DOHH2 (cell line): ENCODE results near the gene INHBB.

Source experiments
- H3F3A ChIP-seq: fragments of 200-600 bp; sonication (generic), shearing (Covaris generic); 2 replicates; pipeline ENCODE4 v1.6.0; 2016; ENCODE audit warnings: antibody characterized with exemption, mild to moderate bottlenecking; ENCODE audit not compliant: control insufficient read depth, insufficient read depth
- H3K27ac ChIP-seq: fragments of 200-600 bp; sonication (generic); 2 replicates; pipeline ENCODE4 v1.5.1; 2014; ENCODE audit warnings: low read depth, mild to moderate bottlenecking, low read length, moderate library complexity
- H3K27me3 ChIP-seq: fragments of 200-600 bp; sonication (generic); 2 replicates; pipeline ENCODE4 v1.6.1; 2014; ENCODE audit warnings: mild to moderate bottlenecking, low read length, mixed read lengths; ENCODE audit not compliant: control insufficient read depth
- H3K36me3 ChIP-seq: fragments of 200-600 bp; sonication (generic); 2 replicates; pipeline ENCODE4 v1.6.1; 2014; ENCODE audit warnings: mild to moderate bottlenecking, low read length, moderate library complexity, mixed read lengths; ENCODE audit not compliant: control insufficient read depth
- H3K4me1 ChIP-seq: fragments of 200-600 bp; sonication (generic); 2 replicates; pipeline ENCODE4 v1.6.1; 2014; ENCODE audit warnings: mild to moderate bottlenecking, low read length, mixed read lengths; ENCODE audit not compliant: control insufficient read depth
- H3K4me2 ChIP-seq: fragments of 200-600 bp; sonication (generic); 2 replicates; pipeline ENCODE4 v1.6.0; 2014; ENCODE audit warnings: mild to moderate bottlenecking, low read length, moderate library complexity
- H3K4me3 ChIP-seq: fragments of 200-600 bp; sonication (generic); 2 replicates; pipeline ENCODE4 v1.5.1; 2014; ENCODE audit warnings: mild to moderate bottlenecking, low read length, mixed read lengths
- H3K79me2 ChIP-seq: fragments of 200-600 bp; sonication (generic); 2 replicates; pipeline ENCODE4 v1.6.1; 2014; ENCODE audit warnings: mild to moderate bottlenecking, low read length, mixed read lengths; ENCODE audit not compliant: control insufficient read depth
- H3K9me2 ChIP-seq: fragments of 200-600 bp; sonication (generic); replicated peaks from 2 replicates; pipeline ENCODE4 v1.6.1; 2014; ENCODE audit warnings: mild to moderate bottlenecking, low read length, mixed read lengths; ENCODE audit not compliant: control insufficient read depth
- H3K9me3 ChIP-seq: fragments of 200-600 bp; sonication (generic); 2 replicates; pipeline ENCODE4 v1.6.1; 2014; ENCODE audit warnings: antibody characterized with exemption, low read length, mixed read lengths; ENCODE audit not compliant: control insufficient read depth, insufficient read depth
- H4K20me1 ChIP-seq: fragments of 200-600 bp; sonication (generic); 2 replicates; pipeline ENCODE4 v1.6.0; 2014; ENCODE audit warnings: low read depth, mild to moderate bottlenecking, antibody characterized with exemption, low read length, moderate library complexity; ENCODE audit not compliant: control insufficient read depth, insufficient read depth
- EZH2phosphoT487 ChIP-seq: fragments of 200-600 bp; sonication (generic); IDR thresholded peaks from 2 replicates; pipeline ENCODE4 v1.6.1; 2017; ENCODE audit warnings: borderline replicate concordance, mild to moderate bottlenecking, antibody characterized with exemption, low read length, moderate library complexity, mixed read lengths
- TF ChIP-seq, protein P1 (sequence below): fragments of 200-600 bp; sonication (generic); IDR thresholded peaks from one replicate; pipeline ENCODE4 v1.5.1; 2014; ENCODE audit warnings: antibody characterized with exemption, mild to moderate bottlenecking, low read depth, low read length; ENCODE audit not compliant: poor library complexity, severe bottlenecking

Gene INHBB

GRCh38 chr2:120375251-120376020 lies 29.5 kb downstream of the INHBB start:
- Histone ChIP-seq H3K36me3 (no peaks in the 10 kb centered on the region), H3K4me3 (no peak overlapping the region), H3K27ac (no peak overlapping the region), H3K9me2 (no peaks in the 10 kb centered on the region), H3F3A (no peaks in the 10 kb centered on the region), H3K9me3 (no peaks in the 10 kb centered on the region), H3K79me2 (no peaks in the 10 kb centered on the region), H3K27me3 (peaks cover 3% of the 10 kb centered on the region; the same call in 1 of the 2 replicates), H4K20me1 (no peaks in the 10 kb centered on the region), H3K4me1 (no peaks in the 10 kb centered on the region), H3K4me2 (no peak overlapping the region)
- TF ChIP-seq EZH2phosphoT487 = no peak
- TF ChIP-seq, protein P1, sequence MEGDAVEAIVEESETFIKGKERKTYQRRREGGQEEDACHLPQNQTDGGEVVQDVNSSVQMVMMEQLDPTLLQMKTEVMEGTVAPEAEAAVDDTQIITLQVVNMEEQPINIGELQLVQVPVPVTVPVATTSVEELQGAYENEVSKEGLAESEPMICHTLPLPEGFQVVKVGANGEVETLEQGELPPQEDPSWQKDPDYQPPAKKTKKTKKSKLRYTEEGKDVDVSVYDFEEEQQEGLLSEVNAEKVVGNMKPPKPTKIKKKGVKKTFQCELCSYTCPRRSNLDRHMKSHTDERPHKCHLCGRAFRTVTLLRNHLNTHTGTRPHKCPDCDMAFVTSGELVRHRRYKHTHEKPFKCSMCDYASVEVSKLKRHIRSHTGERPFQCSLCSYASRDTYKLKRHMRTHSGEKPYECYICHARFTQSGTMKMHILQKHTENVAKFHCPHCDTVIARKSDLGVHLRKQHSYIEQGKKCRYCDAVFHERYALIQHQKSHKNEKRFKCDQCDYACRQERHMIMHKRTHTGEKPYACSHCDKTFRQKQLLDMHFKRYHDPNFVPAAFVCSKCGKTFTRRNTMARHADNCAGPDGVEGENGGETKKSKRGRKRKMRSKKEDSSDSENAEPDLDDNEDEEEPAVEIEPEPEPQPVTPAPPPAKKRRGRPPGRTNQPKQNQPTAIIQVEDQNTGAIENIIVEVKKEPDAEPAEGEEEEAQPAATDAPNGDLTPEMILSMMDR = no peak

DNA sequence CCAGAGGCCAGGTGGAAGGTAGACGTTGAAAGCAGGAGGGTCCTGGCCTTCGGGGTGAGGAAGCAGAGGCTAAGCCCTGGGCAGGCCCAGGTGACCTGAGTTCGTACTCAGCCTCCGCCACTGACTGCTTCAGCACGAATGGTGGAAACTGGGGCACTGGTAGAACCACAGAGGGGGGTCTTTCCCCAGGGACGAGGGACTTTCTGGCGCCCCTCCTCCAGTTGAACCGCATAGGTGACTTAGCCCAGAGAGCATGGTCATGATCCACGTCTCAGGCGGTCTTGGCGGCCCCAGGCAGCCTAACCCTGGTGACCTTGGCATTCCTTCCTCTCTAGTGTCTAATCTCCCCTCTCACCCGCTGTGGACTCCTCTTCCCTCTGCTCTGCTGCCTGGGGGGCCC lies 30.2 kb downstream of the INHBB start:
- Histone ChIP-seq H3K4me1 (no peaks in the 10 kb centered on the region), H3K36me3 (no peaks in the 10 kb centered on the region), H3K4me3 (no peak overlapping the region), H3F3A (no peaks in the 10 kb centered on the region), H3K27me3 (no peaks in the 10 kb centered on the region), H3K9me3 (no peaks in the 10 kb centered on the region), H4K20me1 (no peaks in the 10 kb centered on the region), H3K79me2 (no peaks in the 10 kb centered on the region), H3K27ac (no peak overlapping the region), H3K4me2 (no peak overlapping the region), H3K9me2 (no peaks in the 10 kb centered on the region)
- TF ChIP-seq, protein P1 = no peak
- TF ChIP-seq EZH2phosphoT487 = no peak

- H3K4me2 ChIP-seq = no peak overlapping the region
Observed at GRCh38 chr2:120376679-120377640, 31.0 kb downstream of the INHBB start.

DNA sequence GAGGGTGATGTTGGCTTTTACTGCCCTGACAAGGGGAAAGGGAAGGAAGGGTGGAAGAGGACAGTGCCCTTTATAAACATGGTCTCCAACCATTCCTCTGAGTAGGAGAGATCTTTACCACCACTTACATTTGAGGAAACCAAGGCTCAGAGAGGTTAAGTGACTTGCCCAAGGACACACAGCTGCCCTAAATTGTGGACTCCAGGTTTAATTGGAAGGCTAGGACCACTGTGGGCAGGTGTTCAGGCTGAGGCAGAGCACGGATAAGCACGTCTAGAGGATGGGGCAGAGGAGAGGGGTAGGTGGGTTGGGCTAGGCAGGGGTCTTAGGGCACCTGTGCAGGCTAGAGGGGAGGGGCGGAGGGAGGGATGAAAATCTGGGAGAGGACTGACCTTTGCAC lies 32.7 kb downstream of the INHBB start:
- Histone ChIP-seq H3F3A (no peaks in the 10 kb centered on the region), H3K4me2 (no peak overlapping the region), H3K4me3 (no peak overlapping the region), H3K27ac (no peak overlapping the region), H3K9me3 (no peaks in the 10 kb centered on the region), H3K4me1 (no peaks in the 10 kb centered on the region), H3K9me2 (no peaks in the 10 kb centered on the region), H4K20me1 (no peaks in the 10 kb centered on the region), H3K79me2 (no peaks in the 10 kb centered on the region), H3K27me3 (no peaks in the 10 kb centered on the region), H3K36me3 (no peaks in the 10 kb centered on the region)
- no peak for TF ChIP-seq EZH2phosphoT487
- TF ChIP-seq, protein P1 = no peak

More at GRCh38 chr2:120376679-120377640, 31.0 kb downstream of the INHBB start:
- H3K79me2 ChIP-seq = no peaks in the 10 kb centered on the region
- no peak overlapping the region for H3K4me3 ChIP-seq
- no peaks in the 10 kb centered on the region for H3K9me3 ChIP-seq
- H3K36me3 ChIP-seq = no peaks in the 10 kb centered on the region
- no peaks in the 10 kb centered on the region for H3K27me3 ChIP-seq
- H3F3A ChIP-seq = no peaks in the 10 kb centered on the region
- H3K27ac ChIP-seq = no peak overlapping the region
- TF ChIP-seq EZH2phosphoT487 = no peak
- no peaks in the 10 kb centered on the region for H3K4me1 ChIP-seq
- H4K20me1 ChIP-seq = no peaks in the 10 kb centered on the region
- no peaks in the 10 kb centered on the region for H3K9me2 ChIP-seq
